Stimulated activated CD8-positive, alpha-beta memory T cell treated with anti-CD3 and anti-CD28 coated beads, Interleukin-2, amount 100 ng/mL, for 48 hours (primary cell): ENCODE measurements around the gene HOXA3.

Source experiments
- DNase-seq, 2 donors: peaks; one replicate each; pipeline ENCODE4 v3.0.0-alpha.2; 2020; ENCODE audit warnings: low read depth in 2 of 2

HOXA3 gene

DNA sequence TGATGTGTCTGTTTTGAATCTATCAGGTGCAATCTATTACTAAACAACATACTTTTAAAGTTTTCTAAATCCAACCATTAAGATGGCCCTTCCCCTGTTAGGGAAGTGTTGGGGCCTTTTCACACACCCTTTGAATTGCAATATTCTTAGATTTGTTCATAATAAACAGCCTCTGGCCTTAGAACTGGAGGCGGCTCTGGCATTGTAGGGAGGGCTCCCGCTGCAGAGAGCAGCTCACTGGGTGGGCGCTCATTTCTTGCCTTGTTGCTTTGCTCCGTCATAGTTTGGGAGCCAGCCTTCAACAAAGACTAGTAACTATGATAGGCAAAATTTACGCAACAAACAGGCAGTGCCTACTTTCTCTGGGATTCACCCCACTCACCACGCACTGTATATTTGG, 26.0 kb upstream of the HOXA3 start:
- DNase-seq, result no peak

DNA sequence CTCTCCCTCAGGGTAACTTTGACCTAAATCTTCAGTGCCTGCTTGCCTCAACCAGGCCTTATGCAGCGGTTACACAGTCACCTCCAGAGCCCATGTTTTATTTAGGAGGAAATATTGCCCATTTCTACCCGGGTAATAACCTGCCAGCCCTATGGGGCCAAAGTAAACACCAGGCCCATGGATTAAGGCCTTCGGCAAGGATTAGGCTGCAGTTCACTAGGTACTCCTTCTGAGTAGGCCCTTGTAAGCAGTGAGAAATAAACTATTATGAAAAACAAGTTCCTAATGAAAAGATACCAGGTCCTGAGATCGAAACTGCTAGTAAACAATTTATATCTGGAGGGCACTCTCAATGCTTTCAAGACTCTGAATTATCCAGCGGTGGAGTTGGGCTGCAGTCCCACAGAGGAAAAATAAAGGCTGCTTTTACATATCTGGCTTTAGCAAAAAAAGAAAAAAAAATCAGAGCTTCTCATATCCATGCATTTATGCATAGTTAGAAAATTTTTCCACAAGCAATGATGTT, 25.5 kb upstream of the HOXA3 start:
- DNase-seq, result no peak

DNA sequence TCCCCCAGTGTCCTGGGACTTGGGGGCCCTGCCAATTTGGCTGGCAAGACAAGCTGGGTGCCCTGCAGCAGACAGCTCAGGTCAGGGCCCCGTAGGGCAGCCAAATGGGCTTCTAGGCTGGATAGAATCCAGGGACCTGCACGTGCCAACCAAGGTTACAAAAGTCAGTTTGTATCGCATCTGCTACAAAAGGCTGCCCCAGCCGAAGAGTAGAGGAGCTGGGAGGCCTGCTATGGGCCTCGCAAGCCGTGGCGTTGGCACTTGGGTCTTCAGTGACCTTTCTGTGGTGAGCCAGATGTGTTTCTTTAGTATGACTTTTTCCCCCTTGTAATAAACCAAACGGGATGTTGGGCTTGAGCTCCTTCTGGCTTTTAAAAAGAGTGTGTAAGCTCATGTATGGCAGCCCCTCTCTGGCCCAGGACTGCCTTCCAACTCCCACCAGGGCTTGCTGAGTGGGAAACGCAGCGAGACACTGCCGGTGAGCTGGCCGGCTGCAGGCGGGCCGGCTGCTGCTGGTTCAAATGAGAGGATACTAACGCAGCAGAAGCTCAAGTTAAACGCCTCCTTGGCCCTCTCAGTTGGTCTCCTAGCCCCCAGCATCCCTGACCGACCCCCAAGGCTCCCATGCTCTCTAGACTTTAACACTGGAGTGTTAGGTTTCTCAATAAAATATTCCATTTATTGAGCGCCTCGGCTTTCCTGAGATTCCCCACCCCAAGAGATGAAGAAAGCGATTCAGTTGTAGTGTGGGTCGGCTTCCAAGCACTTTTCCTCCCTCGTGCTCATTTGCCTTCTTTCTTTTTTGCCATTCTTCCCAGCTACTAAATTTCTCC, 24.8 kb upstream of the HOXA3 start:
- DNase-seq, result no peak

DNA sequence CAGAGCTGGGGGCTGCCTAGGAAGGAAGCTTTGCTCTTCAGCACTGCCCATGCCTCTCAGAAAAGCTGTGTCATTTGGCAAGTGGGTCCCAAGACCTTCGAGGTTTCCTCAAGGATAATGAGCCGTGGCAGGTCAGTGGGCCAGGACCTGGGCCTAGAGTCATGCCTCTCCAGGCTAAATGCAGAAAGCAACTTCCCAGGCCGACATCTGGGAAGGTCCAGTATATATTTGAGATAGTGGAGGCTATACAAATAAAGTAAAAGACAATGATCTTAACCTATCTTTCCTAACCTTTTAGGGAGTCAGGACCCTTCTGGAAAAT, 24.1 kb upstream of the HOXA3 start:
- DNase-seq, result no peak

DNA sequence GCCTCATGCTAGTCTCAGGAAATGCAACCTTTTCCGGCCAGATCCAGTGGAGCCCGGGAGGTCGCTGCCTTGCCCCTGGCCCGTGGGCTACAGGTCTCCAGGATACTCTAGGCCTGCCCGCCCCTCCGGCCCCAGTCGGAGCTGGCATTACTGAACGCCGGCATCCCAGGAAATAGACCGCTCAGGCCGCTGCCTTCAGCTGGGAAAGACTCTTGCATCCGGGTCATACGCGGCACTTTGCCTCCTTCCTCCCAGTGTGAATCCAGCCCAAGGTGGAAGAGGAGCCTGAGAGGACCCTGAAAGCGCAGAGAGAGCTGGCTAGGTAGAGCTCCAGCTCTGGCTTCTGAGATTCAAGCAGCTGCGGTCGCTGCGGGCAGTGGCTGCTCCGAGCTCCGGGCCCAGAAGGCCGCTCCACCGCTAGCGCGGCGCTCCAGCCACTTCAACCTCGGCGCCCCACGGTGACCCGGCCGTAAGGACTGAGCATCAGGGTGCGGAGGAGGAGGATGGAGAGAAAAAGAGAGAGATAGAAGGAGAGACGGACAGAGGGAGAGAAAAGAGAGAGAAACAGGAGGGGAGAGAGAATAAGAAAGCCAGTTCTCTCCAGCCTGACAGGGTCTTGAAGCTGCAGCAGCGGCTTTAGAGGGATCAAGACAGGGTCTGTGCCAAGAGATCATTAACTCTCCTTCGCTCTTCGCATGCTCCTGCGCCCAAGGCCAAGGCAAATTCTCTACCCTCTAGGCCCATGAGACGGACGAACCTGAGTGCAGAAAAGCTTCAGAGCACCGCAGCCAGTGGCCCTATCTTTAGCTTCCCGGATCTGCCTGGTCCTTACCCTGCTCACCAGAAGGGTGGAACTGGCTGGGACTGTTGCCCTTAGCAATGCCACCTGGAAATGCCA, 23.5 kb upstream of the HOXA3 start:
- no peak for DNase-seq

DNA sequence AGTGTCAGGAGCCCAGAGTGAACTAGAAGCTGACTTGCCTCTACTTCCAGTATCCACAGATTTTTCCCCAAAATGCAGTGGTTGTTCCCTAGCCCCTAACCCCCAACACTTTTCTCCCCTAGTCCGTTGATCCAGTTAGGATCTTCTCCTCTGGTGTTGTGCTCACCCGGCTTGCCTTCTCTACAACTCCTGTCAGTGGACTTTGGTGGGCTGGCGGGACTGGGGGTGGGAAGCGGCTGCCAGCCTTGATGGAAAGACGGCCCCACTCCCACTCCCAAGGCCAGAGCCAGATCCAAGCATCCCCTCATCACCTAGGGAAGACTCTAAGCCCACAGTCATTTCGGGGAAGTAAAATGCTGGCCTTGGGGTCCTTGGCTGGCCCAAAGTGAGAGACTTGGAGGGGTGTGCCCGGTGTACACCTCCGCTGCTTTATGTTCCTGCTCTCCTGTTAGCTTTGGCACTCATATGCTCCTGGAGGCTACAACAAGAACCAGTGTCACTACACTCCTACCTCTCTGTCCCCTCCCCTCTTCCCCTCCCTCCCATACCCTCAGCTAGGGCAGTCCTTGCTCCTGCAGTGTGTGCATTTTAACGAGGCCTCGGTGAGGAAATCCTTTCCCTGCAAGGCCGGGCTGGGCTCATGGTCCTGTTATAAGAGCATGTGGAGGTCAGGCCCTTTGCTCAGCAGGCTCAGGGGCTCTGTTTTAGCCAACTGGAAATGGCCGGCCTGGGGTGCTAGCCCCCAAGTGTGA, 22.7 kb upstream of the HOXA3 start:
- no peak for DNase-seq

DNA sequence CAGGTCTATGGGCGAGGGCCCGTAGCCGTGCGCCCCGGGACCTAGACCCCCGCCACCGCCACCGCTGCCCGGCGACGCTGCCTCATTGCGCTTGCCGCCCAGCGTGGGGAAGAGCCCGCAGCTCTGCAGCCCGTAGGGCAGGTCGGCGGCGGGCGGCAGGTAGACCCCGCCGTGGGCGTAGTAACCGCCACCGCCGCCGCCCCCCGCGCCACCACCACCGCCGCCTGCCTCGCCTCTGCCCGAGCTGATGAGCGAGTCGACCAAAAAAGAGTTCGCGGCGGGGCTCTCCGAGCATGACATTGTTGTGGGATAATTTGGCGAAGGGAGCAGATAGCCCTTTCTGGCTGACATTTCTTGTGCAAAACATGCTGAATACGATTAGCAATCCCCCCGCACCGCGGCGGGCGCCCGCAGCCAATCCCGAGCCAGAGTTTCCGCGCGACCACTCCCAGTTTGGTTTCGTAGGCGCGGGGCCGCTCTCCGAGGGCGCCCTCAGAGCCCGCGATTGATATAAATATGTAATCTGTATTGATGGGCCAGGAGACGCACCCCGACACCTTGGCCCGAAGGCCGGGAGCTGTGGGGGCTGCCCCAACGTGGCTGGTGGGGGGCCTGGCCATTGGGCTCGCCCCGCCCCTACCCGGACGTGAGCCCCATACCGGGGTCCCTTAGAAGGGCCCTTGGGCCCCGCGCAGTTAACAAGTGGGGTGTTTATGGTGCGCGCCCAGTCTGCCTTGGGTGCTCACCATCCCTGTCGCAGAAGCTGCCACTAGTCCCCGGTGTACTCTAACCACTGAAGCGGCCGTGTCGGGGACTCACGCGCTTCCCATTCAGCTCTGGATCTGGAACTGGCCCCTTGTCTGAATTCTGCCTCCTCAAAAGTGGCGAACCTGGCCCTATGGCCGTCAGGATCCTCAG, 21.8 kb upstream of the HOXA3 start, which contains the start of gene HOXA10:
Gene HOXA10 (minus strand): TSS at position 365 of the 918 bp plus-strand sequence. CDS start 14 bp downstream, at position 351.
- no peak for DNase-seq

DNA sequence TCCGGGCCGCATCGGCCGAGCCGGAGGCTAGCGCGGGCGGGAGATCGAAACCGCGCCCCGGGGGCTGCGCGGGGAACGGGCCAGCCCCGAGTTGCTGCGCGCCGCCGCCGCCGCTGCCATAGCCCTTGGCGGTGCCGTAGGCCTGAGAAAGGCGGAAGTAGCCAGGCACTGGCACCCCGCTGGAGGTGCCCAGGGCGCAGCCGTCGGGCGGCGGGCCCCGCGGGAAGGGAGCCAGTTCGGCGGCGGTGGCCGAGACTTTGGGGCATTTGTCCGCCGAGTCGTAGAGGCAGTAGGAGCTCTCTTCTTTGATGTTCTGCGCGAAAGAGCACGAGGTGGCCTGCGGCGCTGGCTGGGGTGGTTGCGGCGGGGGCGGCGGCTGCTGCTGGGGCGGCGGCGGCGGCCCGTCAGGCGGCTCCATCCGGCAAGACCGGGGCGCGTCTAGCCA, 21.1 kb upstream of the HOXA3 start:
- DNase-seq, result no peak

DNA sequence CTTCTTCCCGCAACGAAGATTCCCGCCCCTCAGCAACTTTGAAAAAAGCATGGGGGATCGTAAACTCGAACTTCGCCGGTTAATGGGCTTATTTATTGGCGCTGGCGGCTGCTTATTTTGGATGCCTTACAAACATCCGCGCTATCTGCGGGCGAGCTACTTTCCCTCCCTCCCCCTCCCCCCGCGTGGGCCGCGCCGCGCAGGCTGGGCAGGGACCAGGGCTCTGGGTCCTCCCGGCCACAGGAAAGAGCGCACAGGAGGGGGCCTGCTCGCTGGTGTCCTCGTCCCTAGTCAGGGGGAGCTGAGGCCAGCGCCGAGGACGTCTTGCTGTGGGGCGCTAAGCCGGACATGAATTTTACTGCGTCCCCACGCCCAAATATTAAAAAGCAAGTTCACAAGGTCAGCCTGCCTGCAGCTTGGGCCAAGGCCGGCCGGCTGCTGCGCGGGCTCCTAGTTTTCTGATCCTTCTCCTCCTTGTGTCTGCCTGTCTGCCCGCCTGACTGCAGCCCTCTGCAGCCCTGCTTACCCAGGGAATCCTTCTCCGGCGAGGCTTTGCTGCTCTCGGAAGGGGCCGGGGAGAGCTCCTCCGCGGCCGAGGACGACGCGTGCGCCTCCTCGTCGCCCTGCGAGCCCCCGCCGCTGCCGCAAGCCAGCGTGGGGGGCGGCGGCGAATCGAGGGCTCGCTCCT, 20.6 kb upstream of the HOXA3 start:
- DNase-seq, result no peak

DNA sequence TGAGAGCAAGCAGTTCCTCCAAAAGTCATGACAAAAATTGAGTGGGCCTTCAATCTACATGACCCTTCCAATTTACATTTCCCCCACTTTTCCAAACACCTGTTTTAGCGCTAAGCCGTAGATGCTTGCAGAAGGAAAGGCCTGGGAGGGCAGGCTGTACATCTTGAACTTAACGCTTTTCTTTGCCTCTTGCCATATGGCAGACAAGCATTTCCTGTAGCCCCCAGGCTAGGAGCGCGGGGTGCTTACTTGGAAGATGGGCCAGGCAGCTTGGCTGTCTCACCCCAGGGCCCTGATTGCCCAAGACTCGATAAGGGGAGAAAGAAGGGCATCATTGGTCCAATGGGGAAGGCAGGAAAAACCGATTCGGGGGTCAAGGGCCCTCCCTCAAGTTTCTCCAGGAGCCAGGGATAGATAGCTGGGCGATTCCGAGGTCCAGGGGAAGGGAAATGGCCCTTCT, 20.0 kb upstream of the HOXA3 start:
- DNase-seq, result no peak

DNA sequence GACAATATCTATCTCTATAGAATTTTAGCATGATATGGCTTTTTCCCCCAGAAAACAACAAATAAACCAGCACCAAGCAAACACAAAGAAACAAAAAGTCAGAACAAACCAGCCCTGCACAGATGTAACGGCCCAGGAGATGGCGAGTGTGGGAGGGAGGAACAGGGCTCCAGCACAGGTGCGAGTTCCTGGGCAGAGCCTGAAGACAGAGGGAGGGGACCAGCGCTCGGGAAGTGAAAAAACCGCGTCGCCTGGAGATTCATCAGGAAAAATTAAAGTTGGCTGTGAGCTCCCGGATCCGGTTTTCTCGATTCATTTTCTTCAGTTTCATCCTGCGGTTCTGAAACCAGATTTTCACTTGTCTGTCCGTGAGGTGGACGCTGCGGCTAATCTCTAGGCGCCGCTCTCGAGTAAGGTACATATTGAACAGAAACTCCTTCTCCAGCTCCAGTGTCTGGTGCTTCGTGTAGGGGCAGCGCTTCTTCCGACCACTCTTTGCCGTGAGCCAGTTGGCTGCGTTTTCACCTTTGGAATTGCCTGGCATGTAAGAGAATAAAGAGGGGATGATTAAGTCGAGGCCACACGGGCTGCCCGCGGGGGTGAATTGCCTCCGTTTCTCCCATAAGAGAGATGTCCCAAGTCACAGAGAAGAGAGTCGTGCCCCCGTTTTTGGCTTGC, 19.4 kb upstream of the HOXA3 start:
- DNase-seq, result no peak

DNA sequence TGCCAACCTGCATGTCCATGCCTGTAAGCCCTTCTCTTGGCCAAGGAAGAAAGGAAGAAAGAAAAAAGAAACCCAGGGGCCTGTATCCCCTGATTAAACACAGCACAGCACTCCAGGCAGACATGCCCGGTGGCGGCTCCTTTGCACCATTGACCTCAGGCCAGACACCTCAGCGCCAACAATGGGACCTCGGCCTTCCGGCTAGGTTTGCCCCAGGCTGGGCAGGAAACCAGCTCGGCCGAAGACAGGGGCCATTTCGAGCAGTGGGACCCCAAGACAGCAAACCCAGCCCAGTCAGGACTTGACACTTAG, 18.9 kb upstream of the HOXA3 start:
- DNase-seq, result no peak

DNA sequence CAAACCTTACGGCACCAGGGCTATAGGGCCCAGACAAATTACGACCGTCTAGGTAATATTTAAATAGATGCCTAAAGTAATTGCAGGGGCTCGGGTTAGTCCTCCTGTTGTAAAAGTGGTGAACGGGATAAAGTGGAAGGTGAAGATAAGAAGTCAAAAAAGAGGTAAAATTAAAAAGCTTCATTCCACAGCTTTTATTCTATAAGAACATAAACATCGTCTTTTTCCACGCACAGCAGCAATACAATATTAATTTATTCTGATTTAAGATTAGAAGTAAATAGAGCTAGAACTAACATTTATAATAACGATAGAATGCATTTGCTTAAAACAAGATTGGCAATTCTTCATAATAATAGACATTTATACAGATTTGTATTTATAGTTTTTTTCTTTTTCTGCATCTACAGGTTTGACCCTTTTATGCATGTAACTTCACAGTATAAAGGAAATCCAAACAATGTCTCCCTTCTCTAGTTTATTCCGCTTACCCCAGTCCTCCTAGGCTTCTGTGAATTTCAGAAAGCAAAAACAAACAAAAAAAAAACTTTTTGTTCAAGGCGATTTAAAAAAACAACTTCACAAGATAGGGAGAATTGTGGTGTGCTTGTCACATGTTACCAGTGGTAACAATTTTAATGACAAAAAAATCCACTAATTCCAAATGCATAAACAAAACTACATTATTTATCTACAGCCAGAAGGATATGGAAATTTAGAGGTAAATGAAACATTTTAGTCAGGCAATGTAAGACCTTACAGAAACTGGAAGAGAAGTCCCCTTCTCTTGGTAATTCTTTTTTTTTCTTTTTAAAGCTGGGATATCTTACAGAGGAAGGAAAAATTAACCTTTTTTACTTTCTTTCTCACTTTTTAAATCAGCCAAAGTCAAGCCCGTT, 18.3 kb upstream of the HOXA3 start:
- no peak for DNase-seq

DNA sequence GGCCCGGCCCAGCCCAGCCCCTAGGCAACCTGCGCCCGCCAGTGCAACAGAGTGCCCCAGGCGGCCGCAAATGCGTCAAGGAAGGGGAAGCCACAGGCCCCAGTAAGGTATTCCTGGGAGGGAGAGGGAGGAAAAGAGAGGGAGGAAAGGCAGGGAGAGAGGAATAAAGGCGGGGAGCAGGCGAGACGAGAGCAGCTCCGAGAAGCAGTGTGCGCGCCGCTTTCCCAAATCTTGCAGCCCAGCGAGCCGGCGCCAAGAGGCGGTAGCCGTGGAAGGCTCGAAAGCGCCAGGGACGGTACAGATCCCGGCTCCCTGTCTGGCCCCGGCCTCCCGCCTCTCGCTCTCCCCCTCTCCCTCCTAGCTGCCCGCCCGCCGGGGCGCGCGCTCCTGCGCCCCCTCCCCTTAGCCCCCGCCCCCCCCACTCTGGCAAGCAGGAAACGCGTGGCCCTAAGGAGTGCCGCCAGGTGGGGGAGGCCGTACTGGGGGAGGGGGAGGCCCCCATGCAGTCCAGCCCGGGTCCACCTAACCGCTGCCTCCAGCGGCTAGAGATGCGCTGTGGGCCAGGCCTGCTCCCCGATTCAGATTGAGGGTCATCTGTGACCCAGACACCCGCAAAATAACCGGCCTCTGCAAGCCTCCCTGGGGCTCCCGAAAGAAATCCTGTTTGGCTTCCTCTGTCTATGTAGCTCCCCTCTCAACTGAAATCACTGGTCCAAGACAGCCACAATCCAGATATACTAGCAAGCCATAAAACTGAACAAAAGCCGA, 17.5 kb upstream of the HOXA3 start:
- no peak for DNase-seq

DNA sequence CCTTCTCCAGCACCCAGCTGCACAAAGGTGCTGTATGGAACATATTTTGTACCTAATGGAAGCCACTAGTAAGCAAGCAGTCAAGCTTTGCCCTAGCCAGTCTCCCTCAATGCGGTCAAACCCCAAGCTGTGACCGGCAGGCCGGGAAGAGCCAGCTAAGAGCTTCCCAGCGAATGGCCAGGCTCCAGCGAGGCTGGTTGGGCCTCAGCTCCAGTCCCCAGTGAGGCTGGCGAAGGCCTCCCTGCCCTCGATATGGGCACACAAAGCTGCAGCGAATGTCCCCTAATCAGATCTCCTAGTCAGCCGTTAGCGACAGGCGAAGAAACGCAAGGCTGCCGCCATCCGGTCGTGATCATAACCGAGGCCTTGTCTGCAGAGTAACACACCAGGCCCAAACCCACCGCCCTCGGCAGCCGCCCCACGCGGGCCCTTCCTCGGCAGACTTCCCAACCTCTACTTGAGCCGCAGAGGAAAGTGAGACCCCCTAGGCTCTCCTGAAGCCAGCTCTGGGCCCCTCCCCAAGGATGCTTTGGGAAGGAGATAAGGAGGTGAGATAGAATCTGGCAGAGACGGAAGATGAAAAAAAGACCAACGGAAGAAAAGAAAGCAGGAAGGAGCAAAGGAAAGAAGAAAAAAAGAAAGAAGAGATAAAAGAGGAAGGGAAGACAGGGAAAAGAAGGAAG, 16.0 kb upstream of the HOXA3 start:
- no peak for DNase-seq

DNA sequence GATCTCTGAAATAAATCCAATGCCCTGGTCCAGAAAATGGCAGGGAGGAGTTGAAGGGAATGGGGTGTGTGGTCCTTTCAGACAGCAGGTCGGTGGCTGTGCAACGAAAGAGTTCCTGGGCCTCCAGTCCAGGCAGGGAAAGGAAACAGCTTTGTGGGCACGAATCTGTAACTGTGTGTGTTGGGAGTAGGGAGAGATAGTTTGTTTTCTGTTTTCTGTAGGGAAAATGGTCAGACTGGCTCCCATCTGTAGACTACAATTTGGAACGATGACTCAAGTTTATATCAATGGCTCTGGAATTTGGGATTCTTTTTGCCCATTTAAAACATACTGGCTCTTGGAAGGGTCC, 15.5 kb upstream of the HOXA3 start:
- no peak for DNase-seq
